C1 segment of cervical spinal cord (tissue), 14 donors: ENCODE data around the gene MTA2.
"Not testable (repeated sequence)": the region's sequence is repeated elsewhere in the genome, so short reads cannot be mapped to it uniquely, and the experiment has no call there.

Source experiments
- DNase-seq, 14 donors: peaks; one replicate each; lab custom pipeline; 2025; lab: John Stamatoyannopoulos, UW

Gene MTA2

DNA sequence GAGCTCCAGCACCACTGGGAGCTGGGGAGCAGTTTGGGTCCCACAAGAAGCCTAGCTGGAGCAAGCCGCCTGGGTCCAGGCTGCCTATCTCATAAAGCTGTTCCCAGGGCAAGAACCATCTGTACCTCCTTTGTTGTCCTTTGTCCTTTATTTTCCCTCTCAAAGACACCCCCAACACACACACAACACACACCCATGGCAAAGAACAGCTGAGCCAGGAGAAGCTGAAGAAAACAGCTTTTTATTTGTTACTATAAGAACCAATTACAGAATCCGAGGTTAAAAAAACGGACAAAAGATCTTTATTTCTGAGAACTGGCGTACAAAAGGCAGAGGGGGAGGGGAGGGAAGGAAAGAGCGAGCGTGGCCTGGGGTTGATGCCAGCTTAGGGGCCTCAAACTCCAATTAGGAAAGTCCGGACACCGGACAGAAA lies 8.7 kb downstream of the MTA2 start:
- peak in 7 of 14 donors; percentile 21 to 47 (median 37) for DNase-seq

DNA sequence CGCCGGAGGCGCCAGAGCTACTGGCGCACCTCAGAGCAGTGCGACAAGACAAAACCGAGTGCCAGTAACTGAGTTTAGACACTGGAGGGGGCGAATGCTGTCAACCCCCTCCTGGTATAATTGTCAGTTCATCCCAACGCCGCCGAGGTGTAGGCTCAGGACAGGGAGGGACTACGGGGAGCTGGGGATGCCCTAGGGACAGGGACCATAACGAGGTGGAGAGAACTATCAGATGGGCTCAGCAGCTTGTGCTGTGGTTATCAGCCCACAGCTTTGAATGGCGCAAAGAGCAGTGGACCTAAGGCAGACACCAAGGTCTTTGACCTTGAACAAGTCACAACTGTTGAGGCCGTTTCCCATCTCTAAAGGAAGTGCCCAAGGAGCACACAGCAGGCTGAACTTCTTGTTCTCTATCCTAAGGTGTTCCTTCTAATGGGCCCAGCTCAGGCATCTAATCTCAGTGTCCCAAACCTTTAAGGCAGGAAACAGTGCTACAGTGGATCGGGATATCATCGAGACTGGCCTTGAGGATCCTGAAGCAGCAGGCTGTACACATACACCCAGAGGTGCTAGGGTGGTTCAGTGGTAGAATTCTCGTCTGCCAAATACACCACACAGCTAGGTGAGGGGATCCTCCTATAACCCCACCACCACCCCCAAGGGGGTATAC lies 9.4 kb downstream of the MTA2 start:
- DNase-seq, result no peak

DNA sequence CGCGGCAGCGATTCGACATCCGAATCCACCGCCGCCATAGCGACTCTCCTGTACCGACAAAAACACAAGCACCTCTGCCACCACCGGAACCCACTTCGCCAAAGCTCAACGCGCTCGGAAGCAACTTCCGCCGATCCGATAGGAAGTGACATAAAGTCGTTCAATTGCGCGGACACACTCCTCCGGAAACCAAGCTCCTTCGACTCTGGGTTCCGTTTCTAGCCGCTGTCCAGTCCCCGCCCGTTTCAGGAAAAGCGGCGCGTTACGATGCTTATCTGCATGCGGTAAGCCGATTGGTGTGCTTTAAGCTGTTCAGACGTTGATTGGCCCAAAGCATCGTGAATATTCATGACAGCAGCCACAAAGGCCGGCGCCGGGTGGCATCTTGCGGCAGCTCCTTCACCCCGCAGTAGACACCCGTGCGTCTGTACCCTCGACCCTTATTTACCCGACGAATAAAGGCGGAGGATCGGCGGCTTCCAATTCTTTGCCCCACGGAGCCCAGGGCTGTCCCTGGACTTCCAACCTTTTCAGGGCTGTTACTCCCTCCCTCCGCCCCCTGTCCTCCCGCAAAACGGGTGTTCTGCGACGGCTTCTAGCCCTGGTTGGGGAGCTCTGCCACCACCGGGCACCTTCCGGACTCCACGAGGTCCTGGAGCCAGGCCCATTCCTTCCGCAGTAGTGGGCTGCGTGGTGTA lies 10.1 kb downstream of the MTA2 start, which contains the start of gene TUT1:
TSS of gene TUT1 (minus strand) at position 76 of the 698 bp plus-strand sequence. CDS start at position 38, 38 bp downstream.
- peak; percentile 71 to 99 (median 96) for DNase-seq

DNA sequence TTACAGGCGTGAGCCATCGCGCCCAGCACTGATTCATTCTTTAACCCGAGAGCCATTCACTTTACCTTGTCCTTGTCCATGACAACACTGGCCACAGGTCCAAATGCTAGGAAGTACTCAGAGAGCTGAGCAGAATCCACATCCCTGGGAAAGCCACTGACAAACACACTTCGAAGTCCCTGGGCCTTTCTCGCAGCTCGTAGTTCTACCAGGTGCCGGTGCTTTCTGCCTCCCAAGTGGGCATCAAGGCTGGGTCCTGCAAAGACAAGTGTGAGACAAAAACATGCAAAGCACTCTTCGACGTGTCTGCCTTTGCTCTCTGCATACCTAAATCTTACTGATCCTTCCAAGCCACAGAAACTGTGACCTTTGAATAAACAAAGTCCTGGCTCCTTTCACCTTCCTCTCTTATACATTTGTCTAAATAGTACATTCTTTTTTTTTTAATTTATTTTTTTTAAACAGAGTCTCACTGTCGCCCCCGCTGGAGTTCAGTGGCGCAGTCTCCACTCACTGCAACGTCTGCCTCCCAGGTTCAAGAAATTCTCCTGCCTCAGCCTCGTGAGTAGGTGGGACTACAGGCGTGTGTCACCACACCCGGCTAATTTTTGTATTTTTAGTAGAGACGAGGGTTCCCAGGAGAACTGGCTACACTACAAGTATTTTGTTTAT lies 12.6 kb downstream of the MTA2 start:
- DNase-seq, result no peak

DNA sequence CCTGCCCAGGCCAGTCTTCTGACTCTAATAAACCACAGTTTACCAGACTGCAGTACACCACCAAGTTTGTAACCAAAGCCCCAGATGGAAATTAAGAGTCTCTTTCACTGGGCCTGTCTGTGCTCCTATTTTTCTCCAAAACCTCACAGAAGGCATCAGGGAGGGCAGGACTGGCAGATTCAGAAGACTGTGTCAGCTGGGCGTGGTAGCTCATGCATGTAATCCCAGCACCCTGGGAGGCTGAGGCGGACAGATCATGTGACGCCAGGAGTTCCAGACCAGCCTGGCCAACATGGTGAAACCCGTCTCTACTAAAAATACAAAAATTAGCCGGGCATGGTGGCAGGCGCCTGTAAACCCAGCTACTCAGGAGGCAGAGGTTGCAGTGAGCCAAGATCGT lies 16.3 kb downstream of the MTA2 start:
- DNase-seq, result not testable (repeated sequence)

DNA sequence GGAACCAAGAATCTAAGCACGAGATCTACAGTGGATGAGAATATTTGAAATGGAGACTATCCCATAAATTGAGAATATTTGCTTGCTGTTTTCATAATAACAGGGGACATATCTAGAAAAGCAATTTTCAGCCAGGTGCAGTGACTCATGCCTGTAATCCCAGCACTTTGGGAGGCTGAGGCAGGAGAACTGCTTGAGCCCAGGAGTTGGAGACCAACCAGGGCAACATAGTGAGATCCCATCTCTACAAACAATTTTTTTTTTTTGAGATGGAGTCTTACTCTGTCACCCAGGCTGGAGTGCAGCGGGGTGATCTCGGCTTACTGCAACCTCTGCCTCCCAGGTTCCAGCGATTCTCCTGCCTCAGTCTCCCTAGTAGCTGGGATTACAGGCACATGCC lies 19.9 kb downstream of the MTA2 start:
- DNase-seq, result not testable (repeated sequence)

DNA sequence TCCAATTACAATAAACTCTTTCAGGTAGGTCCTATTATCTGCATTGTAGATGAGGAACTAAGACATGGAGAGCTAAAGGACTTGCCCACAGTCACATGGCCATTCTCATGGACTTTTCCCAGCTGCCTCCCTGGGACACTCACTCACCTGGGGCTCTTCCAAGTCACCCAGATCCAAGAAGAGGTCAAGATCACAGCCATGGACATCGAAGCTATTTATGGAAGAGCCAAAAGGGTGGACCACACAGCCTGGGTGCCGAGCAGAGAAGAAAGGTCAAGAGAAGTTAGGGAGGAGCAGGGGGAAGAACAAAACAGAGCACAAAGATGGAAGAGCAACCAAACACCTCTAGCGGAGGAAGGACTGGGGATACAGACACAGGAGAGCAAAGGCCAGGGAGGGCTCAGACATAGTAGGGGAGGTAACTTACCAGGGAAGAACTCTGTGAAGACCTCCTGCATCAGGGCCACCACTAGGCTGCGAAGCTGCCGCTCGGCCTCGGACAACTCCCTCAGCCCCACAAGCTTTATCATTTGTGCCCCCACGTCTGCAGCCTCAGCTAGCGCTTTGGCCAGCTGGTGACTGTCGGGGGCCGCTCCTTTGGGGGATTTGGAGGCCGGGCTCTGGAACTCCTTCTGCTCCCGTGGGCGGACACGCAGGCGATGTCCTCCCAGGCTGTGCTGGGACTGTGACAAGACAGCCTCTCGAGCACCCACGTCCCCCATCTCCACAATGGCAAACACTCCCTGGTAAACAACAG lies 20.5 kb downstream of the MTA2 start:
- no peak for DNase-seq

DNA sequence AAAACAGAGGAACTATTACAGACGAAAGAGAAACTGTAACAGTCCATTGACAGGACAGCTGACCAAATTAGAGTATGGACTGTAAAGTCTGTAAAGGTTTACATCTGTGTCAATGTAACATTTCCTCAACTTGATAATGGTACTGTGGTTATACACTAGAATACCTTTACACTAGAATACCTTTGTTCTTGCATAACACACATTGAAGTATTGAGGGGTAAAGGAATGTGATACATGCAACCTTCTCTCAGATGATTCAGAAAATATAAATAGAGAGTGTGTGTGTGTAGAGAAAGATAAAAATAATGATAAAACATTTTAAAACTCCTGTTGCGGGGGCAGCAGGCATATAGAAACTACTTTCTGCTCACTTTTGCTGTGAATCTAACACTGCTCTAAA lies 22.4 kb downstream of the MTA2 start:
- no peak for DNase-seq

DNA sequence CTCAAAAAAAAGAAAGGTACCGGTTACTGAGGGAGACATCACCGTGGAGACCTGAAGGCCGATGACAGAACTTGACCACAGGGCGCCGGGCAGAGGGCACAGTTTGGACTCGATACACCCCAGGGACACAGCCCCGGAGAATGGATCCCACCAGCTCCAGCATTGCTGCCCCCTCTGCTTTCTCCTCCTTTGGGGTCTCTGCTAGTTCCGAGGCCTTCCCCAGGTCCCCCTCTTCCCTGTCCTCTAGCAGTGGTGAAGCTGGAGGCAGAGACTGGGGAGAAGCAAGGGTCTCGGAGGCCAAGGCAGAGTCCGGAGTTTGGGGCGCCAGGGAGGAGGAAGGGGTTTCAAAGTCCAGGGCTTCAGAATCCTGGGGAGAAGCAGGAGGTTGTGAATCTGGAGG lies 23.1 kb downstream of the MTA2 start:
- DNase-seq, result no peak

DNA sequence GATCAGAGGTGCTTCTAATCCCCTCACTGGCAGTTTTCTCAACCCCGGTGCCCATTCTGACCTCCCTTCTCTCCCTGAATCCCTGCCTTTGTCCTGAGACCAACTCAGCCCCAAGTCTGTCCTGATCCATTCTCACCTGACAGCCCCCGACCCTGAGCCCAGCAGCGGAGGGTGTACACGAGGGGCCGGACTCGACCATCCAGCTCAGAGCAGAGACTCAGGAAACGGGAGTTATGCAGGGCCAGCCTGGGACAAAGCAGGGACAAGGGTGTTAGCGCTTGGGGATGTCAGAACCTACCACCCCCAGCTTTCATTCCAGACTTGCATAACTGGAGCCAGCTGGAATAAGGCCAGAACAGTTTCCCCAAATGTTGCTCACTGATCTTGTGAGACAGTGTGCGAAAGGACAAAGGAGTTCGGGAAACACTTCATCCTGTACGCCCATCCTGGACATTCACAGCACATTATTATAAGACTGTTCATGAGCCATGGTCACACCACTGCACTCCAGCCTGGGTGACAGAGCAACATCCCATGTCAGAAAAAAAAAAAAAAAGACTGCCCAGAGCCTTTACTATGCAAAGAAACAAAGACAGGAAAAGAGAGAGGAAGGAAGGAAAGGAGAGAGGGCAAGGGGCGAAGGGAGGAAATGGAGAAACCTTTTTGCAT lies 24.5 kb downstream of the MTA2 start:
- DNase-seq, result no peak

DNA sequence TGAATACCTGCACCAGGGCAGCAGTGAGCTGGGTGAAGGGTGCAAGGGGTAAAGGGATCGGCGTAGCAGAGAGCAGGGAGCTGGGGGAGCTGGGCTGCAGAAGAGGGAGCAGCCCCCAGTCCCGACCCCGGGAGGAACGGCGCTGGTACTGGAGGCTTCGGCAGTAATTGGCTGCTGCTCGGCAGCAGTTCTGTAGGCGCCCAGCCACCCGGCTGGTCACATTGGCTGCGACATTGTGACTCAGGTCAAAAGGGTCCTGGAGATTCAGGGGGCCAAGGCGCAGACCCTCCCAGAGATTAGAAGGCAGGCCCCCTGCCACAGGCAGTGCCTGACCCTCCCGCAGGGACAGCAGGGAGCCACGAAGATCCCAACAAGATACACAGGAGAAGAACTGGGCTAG lies 25.8 kb downstream of the MTA2 start:
- DNase-seq, result no peak

DNA sequence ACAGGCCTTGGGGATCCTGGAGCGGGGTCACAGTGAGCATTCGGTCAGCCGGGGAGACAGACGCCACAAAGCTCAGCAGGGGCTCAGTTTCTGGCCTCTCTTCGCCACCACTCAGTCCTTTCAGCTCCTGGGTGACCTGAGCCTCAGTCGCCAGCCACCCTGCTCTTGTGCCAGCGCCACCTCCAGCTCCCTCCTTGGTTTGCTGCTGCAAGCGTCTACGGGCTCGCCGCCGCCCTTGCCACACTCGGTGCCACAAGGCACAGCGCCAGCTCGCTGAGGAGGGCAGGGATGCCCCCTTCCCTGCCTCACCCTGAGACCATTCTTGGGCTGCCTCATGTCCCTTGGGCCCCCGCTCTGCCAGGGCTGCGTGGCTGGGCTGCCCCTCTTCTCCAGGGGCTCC lies 26.5 kb downstream of the MTA2 start:
- no peak for DNase-seq

DNA sequence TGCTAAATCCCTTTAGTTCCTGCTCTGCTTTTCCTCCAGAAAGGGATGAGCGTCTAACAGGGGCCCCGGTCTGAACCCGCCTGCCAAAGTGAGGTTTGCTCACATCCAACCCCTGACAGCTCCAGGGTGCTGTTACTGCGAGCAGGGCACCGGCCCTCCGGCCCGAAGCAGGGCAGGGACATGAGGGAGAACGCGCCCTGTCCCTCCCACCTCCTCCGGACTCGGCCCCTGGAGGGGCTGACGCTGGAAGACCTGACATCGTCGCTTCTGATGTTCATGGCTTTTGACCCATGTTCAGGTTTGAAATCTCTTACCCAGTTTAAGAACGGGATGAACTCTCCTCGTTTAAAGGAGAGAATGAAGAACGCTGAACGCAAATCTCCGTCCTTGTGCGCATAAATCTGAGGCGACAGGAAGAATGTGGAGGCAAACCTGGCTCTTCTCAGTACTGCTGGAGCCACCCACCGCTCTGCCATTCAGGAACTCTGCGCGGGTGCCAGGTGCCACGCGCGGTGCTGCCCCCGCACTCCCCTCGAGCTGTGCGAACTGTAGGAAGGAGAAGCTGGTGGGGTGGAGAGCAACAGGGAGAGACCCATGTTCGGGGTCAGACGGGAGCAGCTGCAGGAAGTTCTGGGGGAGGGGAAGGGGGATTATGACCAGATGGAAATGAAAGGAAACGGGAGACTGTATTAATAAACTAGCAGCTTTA lies 27.1 kb downstream of the MTA2 start:
- DNase-seq, result peak in 3 of 14 donors; percentile 22 to 47 (median 31)

DNA sequence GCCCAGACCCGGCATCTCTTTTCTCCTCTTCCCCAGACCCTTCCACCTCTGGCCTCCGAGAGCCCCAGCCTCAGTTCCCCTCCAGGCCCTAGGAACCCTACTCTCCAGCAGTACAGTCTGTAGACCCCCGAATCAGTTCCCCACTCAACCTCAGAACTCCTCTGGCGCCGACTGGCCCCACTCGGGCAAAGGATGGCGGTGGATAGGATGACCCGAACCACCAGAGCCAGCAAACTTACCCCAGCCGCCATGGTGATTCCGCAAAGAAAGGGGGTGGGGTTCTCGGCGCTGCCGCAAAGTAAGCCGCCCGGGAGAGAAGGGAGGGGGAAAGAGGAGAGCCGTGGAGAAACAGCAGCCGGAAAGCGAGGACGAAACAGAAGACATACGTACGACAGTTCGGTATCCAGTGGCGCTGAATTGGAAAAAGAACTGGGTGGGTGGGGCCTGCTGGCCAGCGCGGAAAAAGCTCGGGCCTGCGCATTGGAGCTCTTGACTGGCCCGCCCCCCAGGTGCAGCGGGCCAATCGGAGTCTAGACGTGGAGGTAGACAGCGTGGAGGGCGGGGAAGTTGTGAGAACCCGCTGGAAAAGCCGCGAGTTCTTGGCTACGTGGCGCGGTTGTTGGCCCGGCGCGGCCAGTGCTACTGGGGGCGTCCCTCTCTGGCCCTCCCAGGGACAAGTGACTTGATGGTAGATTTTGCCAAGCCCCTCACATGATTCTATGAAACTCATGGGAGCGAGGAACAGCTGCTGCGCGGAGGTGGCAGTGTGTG lies 27.9 kb downstream of the MTA2 start, which contains the start of gene EEF1G:
TSS of gene EEF1G (minus strand) at position 300 of the 771 bp plus-strand sequence. CDS start at position 251, 49 bp downstream.
- DNase-seq, result peak; percentile 88 to 99 (median 98)

DNA sequence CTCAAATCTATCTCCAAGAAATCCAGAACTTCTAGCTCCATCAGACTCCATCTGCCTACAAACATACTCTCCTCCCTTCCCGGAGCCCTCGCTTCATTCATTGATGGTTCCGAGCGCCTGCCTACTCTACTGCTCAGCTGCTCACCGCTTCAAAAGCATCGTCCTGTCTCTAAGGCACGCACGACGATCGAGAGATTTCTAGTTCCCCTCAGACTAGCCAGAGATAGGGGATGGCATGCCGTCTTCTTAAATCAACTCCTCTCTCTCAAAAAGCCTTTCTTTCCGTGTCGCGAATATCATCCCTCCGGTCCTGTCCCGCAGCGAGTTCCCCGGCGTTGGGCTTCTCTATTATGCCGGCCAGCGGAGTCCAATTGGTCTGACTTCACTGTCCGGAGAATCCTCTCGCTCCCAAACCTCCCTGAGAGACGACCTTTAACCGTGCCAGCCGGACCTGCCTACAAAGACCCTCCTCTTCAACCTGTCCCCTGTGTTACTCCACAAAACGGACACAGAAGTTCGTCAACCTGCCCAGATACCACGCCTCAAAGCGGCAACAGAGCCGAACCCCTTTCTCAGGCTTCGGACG lies 28.6 kb downstream of the MTA2 start:
- DNase-seq, result peak in 5 of 14 donors; percentile 30 to 81 (median 58)

DNA sequence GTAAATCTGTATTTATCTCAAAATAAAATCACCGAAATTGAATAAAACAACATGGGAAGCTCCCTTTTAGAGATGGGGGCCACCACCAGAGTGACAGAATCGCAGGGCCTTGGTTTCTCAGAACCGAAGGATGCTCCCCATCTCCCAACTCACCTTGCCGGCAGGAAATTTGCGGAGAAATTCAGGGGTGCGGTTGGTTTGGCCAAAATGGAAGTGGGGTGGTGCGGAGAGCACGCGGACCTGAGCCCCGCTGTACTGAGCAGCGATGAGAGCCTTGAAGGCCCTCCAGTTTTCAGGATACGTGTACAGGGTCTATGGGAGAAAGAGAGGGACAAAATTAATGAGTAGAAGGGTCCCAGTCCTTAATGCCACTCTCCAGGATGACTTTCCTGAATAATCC lies 29.2 kb downstream of the MTA2 start:
- DNase-seq, result no peak

DNA sequence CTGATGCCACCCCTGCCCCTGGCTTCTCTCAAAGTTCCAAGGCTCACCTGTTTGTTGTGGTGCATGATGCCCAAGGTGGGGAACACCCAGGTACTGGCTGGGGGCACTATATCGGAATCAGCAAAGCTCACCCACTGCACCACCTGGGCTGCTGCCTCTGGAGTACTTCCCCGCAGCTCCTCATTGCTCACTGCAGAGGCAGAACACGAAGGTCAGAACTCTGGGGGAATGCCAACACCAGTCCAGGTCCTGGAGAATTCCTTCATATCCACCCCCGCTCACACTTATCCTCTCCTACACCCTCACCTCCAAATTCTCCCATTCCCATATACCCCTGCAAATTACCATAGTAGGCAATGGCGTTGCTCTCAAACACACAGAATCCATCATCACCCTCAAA lies 30.2 kb downstream of the MTA2 start:
- DNase-seq, result not testable (repeated sequence)

DNA sequence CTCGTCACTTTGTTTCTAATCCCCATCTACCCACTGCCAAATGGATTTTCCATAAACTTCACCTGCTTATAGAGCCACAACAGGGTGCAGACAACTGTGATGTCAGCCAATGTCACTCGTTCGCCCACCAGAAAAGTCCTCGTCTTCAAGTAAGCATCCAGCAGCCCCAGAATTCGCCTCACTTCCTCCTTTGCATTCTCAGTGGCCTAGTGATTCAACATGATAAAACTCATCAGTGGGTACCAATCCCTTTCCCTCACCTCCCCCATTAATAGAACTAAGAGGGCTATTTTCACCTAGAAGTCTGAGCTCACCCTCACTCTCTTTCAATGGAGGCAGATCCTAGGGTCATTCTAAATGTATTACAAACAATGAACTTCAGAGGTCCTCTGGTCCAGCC lies 30.8 kb downstream of the MTA2 start:
- DNase-seq, result not testable (repeated sequence)

DNA sequence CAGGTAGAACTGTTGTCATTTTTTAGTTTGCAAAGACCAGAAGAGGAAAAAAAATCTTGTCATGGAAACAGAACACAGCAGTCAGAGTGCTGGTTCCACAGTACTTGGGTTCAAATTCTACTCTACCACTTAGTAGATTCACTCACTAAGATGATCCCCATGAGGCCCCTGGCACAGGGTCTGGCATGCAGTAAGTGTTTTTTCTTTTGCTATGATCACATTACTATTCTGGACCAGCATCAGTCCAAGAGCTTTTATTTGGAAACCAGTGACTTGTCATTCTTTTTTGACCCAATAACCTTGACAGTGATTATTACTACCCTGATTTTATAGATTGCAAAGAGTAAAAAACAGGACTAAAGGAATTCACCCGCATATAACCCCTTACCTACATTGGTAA lies 32.1 kb downstream of the MTA2 start:
- no peak for DNase-seq
